Activated CD8-positive, alpha-beta memory T cell treated with anti-CD3 and anti-CD28 coated beads, Interleukin-2, amount 50 U/mL, for 1 hour (primary cell): ENCODE measurements around the gene SERPINB4.
"Not testable (repeated sequence)": the region's sequence is repeated elsewhere in the genome, so short reads cannot be mapped to it uniquely, and the experiment has no call there.

ENCODE experiments used
- DNase-seq: peaks from one replicate; pipeline ENCODE4 v3.0.0-alpha.2; 2020; ENCODE audit errors: extremely low read depth

Gene SERPINB4

GRCh38 chr18:63644142-63644541 is at the start of gene SERPINB4:
Gene SERPINB4, minus strand, starts transcription at chr18:63644256. Its CDS starts 679 bp downstream, at chr18:63643577.
- not testable (repeated sequence) for DNase-seq

GRCh38 chr18:63689064-63689463 is 45.0 kb upstream of the SERPINB4 start:
- DNase-seq = no peak

- DNase-seq = no peak
These were observed 42.8 kb upstream of the SERPINB4 start for GRCh38 chr18:63686871-63687270.

- DNase-seq = no peak
These were observed 40.7 kb upstream of the SERPINB4 start for GRCh38 chr18:63684718-63685117.

GRCh38 chr18:63683890-63684289 is 39.8 kb upstream of the SERPINB4 start:
- DNase-seq = no peak

GRCh38 chr18:63683152-63683551 is 39.1 kb upstream of the SERPINB4 start:
- no peak for DNase-seq

- DNase-seq = no peak
These were observed 37.6 kb upstream of the SERPINB4 start for GRCh38 chr18:63681449-63682340.

GRCh38 chr18:63679820-63680606 is 36.0 kb upstream of the SERPINB4 start:
- no peak for DNase-seq

- DNase-seq = no peak
These were observed 33.6 kb upstream of the SERPINB4 start for GRCh38 chr18:63677500-63678225.

- DNase-seq = no peak
These were observed 32.7 kb upstream of the SERPINB4 start for GRCh38 chr18:63676526-63677323.

- no peak for DNase-seq
These were observed 20.5 kb upstream of the SERPINB4 start for GRCh38 chr18:63664571-63664970.

GRCh38 chr18:63661750-63662149 is 17.7 kb upstream of the SERPINB4 start, which contains the start of gene SERPINB3:
Gene SERPINB3, minus strand, starts transcription at chr18:63661893. Its CDS starts 677 bp downstream, at chr18:63661216.
- DNase-seq = not testable (repeated sequence)

- DNase-seq = not testable (repeated sequence)
These were observed 14.9 kb upstream of the SERPINB4 start for GRCh38 chr18:63658920-63659319.

GRCh38 chr18:63650271-63650670 is 6.2 kb upstream of the SERPINB4 start:
- DNase-seq = not testable (repeated sequence)

- no peak for DNase-seq
These were observed 4.2 kb upstream of the SERPINB4 start for GRCh38 chr18:63648241-63648640.

- no peak for DNase-seq
These were observed 2.9 kb upstream of the SERPINB4 start for GRCh38 chr18:63646936-63647335.

- DNase-seq = not testable (repeated sequence)
These were observed 638 bp upstream of the SERPINB4 start for GRCh38 chr18:63644694-63645093.

- DNase-seq = not testable (repeated sequence)
These were observed 1.2 kb downstream of the SERPINB4 start for GRCh38 chr18:63642668-63643356.

GRCh38 chr18:63641157-63641680 is 2.8 kb downstream of the SERPINB4 start:
- not testable (repeated sequence) for DNase-seq

GRCh38 chr18:63637703-63638102 is 6.4 kb downstream of the SERPINB4 start:
- DNase-seq = no peak
